H4 (cell line): ENCODE results near the gene BHMT2. TPM values are rescaled to one million over a fixed set of nuclear protein-coding genes. Genes with fewer than 3 reads are reported as not detected.

ENCODE experiments used
- DNase-seq: peaks from one replicate; pipeline ENCODE4 v3.0.0-alpha.2; 2015; ENCODE audit warnings: low spot score
- total RNA-seq: library from RNA; depleted of rRNA; stranded (reverse); fragments of >200 nt; shearing (Covaris generic); gene quantifications from 2 replicates; pipeline ENCODE4 v1.2.3, GENCODE V29; 2014

BHMT2 gene
- total RNA-seq, 1 experiment from 2014 or later, result not detected

- no peak for DNase-seq
Observed at GRCh38 chr5:79062436-79062835, 7.1 kb upstream of the BHMT2 start.

- no peak for DNase-seq
Observed at GRCh38 chr5:79070350-79070667, 742 bp downstream of the BHMT2 start.

- DNase-seq, result peak; percentile 25
Observed at GRCh38 chr5:79074641-79075040, 5.1 kb downstream of the BHMT2 start.

- no peak for DNase-seq
Observed at GRCh38 chr5:79075646-79076426, 6.3 kb downstream of the BHMT2 start.

GRCh38 chr5:79076819-79077218 lies 7.3 kb downstream of the BHMT2 start:
- no peak for DNase-seq

- DNase-seq, result no peak
Observed at GRCh38 chr5:79077680-79078365, 8.3 kb downstream of the BHMT2 start.

GRCh38 chr5:79080804-79081203 lies 11.2 kb downstream of the BHMT2 start:
- DNase-seq, result no peak

- no peak for DNase-seq
Observed at GRCh38 chr5:79081779-79082178, 12.2 kb downstream of the BHMT2 start.

GRCh38 chr5:79086116-79086515 lies 16.5 kb downstream of the BHMT2 start:
- DNase-seq, result no peak

GRCh38 chr5:79088507-79088906 lies 18.9 kb downstream of the BHMT2 start:
- DNase-seq, result no peak

- DNase-seq, result no peak
Observed at GRCh38 chr5:79091064-79091463, 21.5 kb downstream of the BHMT2 start.

- no peak for DNase-seq
Observed at GRCh38 chr5:79093762-79094161, 24.2 kb downstream of the BHMT2 start.

- DNase-seq, result no peak
Observed at GRCh38 chr5:79105868-79106267, 36.3 kb downstream of the BHMT2 start.

- peak; percentile 49 for DNase-seq
Observed at GRCh38 chr5:79107020-79107796, 37.6 kb downstream of the BHMT2 start.

- no peak for DNase-seq
Observed at GRCh38 chr5:79108086-79108485, 38.5 kb downstream of the BHMT2 start.

GRCh38 chr5:79108792-79109191 lies 39.2 kb downstream of the BHMT2 start:
- DNase-seq, result no peak

GRCh38 chr5:79109527-79110492 lies 40.2 kb downstream of the BHMT2 start:
- no peak for DNase-seq

- no peak for DNase-seq
Observed at GRCh38 chr5:79111387-79111959, 41.9 kb downstream of the BHMT2 start, which contains the start of gene BHMT. BHMT (plus strand) TSS chr5:79111809; CDS start chr5:79111886, 77 bp downstream.

GRCh38 chr5:79111960-79112702 lies 42.6 kb downstream of the BHMT2 start:
- DNase-seq, result no peak

- no peak for DNase-seq
Observed at GRCh38 chr5:79112703-79113058, 43.1 kb downstream of the BHMT2 start.
